NCI-H460 (cell line): Measurements from ENCODE around the gene MRPS24. TPM values are rescaled to one million over a fixed set of nuclear protein-coding genes. Genes with fewer than 3 reads are reported as not detected.
"Not testable (repeated sequence)": the region's sequence is repeated elsewhere in the genome, so short reads cannot be mapped to it uniquely, and the experiment has no call there.

Experiments
- DNase-seq: peaks from one replicate; pipeline ENCODE4 v3.0.0-alpha.2; 2016; ENCODE audit warnings: low read depth; ENCODE audit errors: extremely low read depth
- small RNA-seq, 2 experiments: library from RNA; depleted of rRNA; stranded (forward); fragments of <200 nt; gene quantifications; one replicate each; pipeline ENCODE3, GENCODE V24; 2014
- total RNA-seq: library from RNA; depleted of rRNA; stranded (reverse); fragments of >200 nt; shearing (Covaris generic); gene quantifications from 2 replicates; pipeline ENCODE4 v1.2.3, GENCODE V29; 2014; rRNA removed

MRPS24 gene
- total RNA-seq, 1 experiment from 2014 or later: 106 TPM

DNA sequence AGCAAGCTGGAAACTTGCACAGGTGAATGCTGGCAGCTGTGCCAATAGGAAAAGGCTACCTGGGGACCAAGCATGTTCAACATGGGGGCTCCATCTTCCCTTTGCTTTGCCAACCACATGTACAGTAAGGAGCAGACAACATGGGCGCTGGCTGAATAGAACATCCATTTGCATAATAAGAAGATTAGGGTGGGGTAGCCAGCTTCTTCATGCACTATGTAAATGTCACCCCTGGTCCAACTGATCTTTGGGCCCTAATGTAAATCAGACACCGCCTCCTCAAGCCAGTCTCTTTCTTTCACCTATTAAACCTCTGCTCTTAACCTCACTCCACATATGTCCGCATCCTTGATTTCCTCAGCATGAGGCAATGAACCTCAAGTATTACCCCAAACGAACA is 26.0 kb downstream of the MRPS24 start:
- no peak for DNase-seq

DNA sequence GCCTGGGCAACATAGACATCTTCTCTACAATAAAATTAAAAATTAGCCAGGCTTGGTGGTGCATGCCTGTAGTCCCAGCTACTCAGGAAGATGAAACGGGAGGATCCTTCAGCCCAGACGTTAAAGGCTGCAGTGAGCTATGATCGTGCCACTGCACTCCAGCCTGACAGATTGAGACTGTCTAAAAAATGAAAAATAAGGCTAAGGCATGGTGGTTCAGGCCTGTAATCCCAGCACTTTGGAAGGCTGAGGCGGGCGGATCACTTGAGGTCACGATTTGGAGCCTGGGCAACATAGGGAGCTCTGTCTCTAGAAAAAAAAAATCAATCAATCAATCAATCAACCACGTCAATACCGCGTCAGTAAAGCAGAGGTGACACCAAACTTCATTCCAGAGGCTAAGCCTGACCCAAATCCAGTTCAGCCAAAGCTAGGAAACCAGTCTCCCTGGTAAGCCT is 31.1 kb downstream of the MRPS24 start:
- DNase-seq: no peak

- DNase-seq: no peak
Measured at GRCh38 chr7:43834463-43835251, 34.7 kb downstream of the MRPS24 start.

DNA sequence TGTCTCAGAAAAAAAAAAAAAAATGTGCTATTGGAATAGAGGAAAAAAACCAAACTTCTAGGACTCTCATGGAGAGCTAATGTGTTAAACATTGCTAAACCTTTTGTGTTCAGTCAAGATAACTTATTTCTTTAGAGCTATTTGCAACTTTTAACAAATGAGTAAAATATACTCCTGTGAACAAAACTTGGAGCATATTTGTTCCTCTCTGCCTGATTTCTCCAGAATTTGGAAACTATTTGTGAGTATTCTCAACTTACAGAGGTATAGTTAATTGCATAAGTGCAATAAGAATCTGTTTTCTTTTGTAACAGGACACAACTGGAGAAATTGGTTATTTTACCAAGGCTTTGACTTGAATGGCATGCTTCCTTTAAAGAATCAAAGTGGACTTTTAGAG is 38.4 kb downstream of the MRPS24 start:
- DNase-seq: not testable (repeated sequence)

DNA sequence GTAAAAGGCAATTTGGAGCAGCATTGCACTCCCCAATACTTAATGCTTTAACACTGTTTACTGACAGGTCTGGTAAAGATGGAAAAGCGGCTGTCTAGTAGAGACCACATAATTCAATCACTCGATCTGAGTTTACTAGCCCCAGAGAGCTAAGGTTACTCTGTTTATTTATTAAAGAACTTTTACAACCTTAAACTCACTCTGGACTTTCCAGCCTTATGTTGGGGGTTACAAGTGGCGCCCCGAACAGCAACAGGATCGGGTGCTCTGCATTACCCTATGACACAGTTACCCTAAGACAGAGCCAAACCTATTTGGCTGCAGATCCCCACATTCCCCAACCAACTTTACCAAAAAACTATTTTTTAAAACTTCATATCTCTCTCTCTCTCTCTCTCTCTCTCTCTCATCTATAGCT is 43.9 kb downstream of the MRPS24 start:
- DNase-seq: no peak

GRCh38 chr7:43824963-43825362 is 44.4 kb downstream of the MRPS24 start:
- no peak for DNase-seq

DNA sequence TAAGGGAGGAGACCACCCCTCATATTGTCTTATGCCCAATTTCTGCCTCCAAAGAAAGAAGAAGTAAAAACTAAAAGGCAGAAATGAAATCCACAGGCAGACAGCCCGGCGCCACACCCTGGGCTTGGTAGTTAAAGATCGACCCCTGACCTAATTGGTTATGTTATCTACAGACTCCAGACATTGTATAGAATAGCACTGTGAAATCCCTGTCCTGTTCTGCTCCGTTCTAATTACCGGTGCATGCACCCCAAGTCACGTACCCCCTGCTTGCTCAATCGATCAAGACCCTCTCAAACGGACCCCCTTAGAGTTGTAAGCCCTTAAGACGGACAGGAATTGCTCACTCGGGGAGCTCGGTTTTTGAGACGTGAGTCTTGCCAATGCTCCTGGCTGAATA is 44.8 kb downstream of the MRPS24 start:
- DNase-seq: not testable (repeated sequence)

- no peak for DNase-seq
Measured at GRCh38 chr7:43823941-43824340, 45.4 kb downstream of the MRPS24 start.

- not testable (repeated sequence) for DNase-seq
Measured at GRCh38 chr7:43823425-43823824, 45.9 kb downstream of the MRPS24 start.

Small RNAs within 50 kb of the gene (small RNA-seq; reads per million reads assigned to genes)
- 0 to 0.04 reads per million in 2 experiments for gene MRPS24

Other genes with a start within 250 kb of the MRPS24 start
- gene COA1, start 140.0 kb downstream of the MRPS24 start, total RNA-seq: 141 and 171 TPM in 2 replicates
- gene BLVRA, start 110.8 kb downstream of the MRPS24 start, total RNA-seq: 68.1 and 85.1 TPM in 2 replicates
- 24.0 and 25.3 TPM in 2 replicates for gene URGCP, start 37.1 kb upstream of the MRPS24 start, total RNA-seq
- gene UBE2D4, start 56.9 kb upstream of the MRPS24 start, total RNA-seq: 13.9 and 18.3 TPM in 2 replicates
- gene SPDYE1, start 128.4 kb upstream of the MRPS24 start, total RNA-seq: not detected in 2 replicates
- gene DBNL, start 175.2 kb upstream of the MRPS24 start, total RNA-seq: 29.9 and 30.5 TPM in 2 replicates
- gene PGAM2, start 196.1 kb upstream of the MRPS24 start, total RNA-seq: not detected in 2 replicates
- 7.9 and 9.3 TPM in 2 replicates for gene POLM, start 213.0 kb upstream of the MRPS24 start, total RNA-seq
- not detected in 2 replicates for gene AEBP1, start 234.8 kb upstream of the MRPS24 start, total RNA-seq